ENCODE measurements around the gene IQCM.

The IQCM gene

DNA sequence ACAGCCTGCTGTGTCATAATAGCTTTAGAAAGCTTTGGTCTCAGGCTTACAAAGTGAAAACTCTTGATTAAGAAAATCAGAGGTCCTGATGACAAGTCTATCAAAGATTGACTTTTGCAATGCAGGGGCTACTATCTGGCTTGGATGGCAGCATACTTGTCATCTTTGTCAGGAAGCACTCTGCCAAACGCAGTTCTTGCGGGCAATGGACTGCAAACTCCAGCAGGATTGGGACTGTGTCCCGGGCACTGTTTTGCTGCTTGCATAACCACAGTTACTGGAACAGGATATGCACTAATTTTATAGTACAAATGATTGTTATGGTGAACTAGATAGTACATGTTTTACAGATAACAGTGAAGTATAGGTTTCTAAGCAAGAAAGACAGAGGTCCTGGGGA, 185.6 kb downstream of the IQCM start:
- H3K27ac ChIP-seq = no peak overlapping the region
- H3K4me3 ChIP-seq = no peak overlapping the region

- Histone ChIP-seq H3K4me3 (no peak overlapping the region), H3K27ac (no peak overlapping the region)
Measured at GRCh38 chr4:149605601-149606378, 209.9 kb downstream of the IQCM start.

DNA sequence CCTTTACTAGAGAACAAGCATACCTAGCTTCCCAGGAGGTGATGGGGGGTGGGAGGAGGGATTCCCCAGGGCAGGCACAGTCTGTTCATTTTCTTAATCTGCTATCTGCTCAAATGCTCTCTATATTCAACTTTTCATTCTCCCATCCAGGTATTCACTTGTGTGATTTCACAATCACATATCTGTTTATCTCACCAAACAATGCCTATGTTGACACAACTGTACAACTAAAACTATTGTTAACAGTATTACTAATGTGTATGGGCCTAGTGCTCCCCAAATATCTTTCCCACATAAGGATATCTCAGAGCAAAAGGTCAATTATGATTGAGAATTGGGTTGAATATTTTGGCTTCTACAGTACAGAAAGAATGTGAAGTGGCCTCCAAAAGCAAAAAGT, 210.8 kb downstream of the IQCM start:
- H3K4me3 ChIP-seq = no peak overlapping the region

GRCh38 chr4:149595500-149595899, 220.1 kb downstream of the IQCM start:
- H3K27ac ChIP-seq = no peak overlapping the region
- H3K4me3 ChIP-seq = no peak overlapping the region

More for the DNA sequence above, 210.8 kb downstream of the IQCM start:
- H3K27ac ChIP-seq = no peak overlapping the region

DNA sequence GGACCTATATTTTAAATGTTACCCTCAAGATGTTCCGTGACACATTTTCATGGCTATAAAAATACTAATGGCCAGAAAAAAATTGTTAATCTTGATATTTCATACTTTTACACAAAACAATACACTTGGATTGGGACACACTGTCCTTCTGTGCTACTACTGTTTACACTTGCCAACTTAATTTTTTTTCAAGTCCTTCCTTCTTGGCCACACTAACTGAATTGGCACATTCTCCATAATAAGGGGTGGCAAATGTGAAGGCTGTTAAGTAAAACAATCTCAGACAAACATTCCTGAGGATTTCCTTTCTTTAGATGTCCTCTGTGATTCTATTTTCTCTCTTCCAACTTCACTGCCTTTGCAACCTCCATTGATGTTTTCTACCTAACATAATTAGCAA, 225.8 kb downstream of the IQCM start:
- no peak overlapping the region for H3K27ac ChIP-seq

DNA sequence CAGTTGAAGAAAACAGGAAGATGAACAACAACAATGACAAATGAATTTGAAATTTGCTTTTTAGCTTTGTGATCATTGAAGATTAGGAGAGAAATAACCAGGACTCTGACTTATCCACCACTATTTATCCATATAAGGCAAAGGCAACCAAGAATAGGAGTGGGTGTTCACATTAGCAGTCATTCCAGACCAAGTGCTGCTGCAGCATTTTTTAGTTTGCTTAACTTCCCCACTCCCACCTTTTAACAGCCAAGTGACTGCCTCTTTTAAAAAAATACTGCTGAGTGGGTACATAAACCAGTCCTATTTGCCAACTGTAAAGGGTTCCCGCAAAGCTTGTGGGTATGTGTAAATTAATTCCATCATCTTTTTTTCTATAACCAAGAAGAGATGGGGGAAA, 230.9 kb downstream of the IQCM start:
- no peak overlapping the region for H3K4me3 ChIP-seq
- H3K27ac ChIP-seq = no peak overlapping the region

More for the DNA sequence above, 225.8 kb downstream of the IQCM start:
- H3K4me3 ChIP-seq = no peak overlapping the region

GRCh38 chr4:149574971-149575370, 240.7 kb downstream of the IQCM start:
- Histone ChIP-seq H3K27ac (peak overlapping the region in 1 of 21 experiments; percentile 1), H3K4me3 (no peak overlapping the region)

DNA sequence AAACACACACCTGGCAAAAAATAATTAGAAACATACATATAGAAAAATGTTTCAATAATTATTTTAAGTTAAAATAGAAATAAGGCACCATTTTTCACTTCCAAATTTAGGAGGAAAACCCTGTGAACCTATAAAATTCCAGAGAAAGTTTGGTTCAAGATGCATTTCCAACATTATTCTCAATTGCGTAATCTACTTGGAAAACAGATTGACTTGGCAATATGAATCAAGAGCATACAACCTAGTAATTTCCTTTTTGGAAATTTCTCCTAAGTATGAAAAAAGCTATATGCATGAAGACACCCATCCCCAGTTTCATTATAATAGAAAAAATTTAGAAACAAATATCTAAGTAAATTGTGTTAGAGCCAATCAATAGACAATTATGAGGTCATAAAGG, 242.9 kb downstream of the IQCM start:
- H3K27ac ChIP-seq = no peak overlapping the region

GRCh38 chr4:149555799-149556198, 259.8 kb downstream of the IQCM start:
- no peak overlapping the region for H3K27ac ChIP-seq
- H3K4me3 ChIP-seq = no peak overlapping the region

More for the DNA sequence above, 242.9 kb downstream of the IQCM start:
- H3K4me3 ChIP-seq = no peak overlapping the region

DNA sequence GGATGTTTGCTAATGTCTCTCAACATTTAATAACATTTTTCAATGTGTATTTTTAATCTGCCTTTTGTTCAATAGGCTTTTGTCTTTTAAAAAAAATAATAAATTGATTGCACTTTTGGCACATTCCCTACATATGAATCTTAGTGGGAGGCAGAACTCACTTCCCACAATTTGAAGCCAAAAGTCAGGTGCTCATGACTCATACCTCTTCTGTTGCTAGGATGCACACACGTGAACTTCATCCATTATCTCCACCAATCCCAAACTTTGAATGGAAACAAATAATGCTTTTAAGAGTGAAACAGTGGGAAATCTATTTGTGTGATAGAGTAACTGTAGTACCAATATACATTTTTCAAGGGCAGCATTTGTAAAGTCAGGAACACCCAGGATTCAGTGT, 260.5 kb downstream of the IQCM start:
- H3K4me3 ChIP-seq = no peak overlapping the region

DNA sequence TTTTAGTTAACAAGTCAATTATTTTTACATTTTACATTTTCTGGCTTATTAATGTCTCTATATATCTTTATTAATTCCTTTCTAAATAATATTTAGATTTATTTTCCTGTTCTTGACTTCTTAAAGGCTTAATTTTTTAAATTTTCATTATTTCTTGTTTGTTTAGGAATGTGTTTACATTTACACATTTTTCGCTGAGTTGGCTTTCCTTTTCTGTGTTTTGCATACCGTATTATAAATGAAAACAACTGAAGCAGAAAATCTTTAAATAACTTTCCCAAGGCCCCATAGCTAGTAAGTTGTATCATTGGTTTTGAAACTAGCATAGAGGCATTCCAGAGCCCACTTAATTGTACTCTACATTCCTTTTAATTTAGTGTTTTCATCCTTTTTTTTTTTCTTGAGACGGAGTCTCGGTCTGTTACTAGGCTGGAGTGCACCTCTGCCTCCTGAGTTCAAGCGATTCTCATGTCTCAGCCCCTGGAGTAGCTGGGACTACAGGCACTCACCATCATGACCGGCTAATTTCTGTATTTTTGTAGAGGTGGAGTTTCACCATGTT, 261.6 kb downstream of the IQCM start:
- H3K4me3 ChIP-seq = no peak overlapping the region
- H3K27ac ChIP-seq = no peak overlapping the region

More for the DNA sequence above, 260.5 kb downstream of the IQCM start:
- H3K27ac ChIP-seq = no peak overlapping the region

- no peak overlapping the region for H3K27ac ChIP-seq
Measured at GRCh38 chr4:149552601-149553000, 263.0 kb downstream of the IQCM start.

DNA sequence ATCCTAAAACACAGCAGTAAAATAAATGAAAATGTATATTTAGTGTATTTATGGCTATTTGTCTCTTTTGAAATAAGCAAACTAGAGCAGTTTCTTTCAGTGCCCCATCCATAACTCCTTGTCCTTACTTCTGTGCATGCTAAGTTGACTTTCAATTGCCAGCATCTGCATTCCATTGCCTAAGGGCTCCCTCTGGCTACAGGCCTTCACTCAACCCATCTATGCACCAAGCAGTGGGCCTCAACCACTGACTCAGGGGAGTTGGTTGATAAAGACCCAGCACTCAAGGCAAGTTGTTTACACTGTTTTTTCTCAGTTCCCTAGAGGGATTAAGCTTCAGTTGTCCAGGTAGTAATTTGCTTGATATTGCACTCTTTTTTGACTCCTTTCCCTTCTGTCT, 265.7 kb downstream of the IQCM start:
- Histone ChIP-seq H3K4me3 (no peak overlapping the region), H3K27ac (no peak overlapping the region)

More at GRCh38 chr4:149552601-149553000, 263.0 kb downstream of the IQCM start:
- H3K4me3 ChIP-seq = no peak overlapping the region

DNA sequence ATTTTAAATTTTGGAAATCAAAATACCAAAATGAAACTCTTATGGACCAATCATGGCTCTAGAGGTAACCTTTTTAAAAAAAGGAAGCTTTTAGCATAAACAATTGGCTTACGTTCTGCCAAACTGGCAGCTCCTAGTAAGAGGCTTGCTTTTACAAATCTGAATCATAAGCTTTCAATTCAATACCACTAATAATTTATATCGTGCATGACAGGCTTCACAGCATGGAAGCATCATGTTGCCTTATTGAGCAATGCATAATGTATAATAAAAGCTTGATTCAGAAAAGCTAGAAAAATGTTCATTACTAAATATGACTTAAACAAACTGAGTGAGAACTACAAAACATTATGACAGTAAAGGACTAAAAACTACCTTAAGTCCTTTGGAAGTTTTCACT, 280.9 kb downstream of the IQCM start:
- no peak overlapping the region for H3K27ac ChIP-seq
- H3K4me3 ChIP-seq = no peak overlapping the region

- no peak overlapping the region for H3K4me3 ChIP-seq
- H3K27ac ChIP-seq = no peak overlapping the region
Measured at GRCh38 chr4:149531861-149532260, 283.8 kb downstream of the IQCM start.

GRCh38 chr4:149523039-149523438, 292.6 kb downstream of the IQCM start:
- Histone ChIP-seq H3K4me3 (no peak overlapping the region), H3K27ac (no peak overlapping the region)

GRCh38 chr4:149521611-149522425, 293.8 kb downstream of the IQCM start:
- no peak overlapping the region for H3K4me3 ChIP-seq
- no peak overlapping the region for H3K27ac ChIP-seq

DNA sequence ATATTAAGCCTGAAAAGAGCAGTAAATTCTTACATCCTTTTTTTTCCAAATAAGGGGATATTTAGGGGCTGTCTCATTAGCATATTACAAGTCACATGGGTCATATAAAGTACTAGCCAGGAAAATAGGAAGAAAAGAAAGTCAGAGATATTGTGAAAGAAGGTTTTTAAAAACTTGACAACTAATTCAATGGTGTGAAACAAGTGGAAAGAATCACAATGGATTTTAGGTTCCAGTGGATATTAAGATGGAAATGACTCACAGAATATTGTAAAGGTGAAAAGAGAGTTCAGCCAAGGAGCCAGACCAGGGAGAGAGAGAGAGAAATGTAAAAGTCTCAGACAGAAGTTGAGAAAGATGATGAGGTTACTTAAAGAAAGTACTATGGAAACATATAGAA, 297.2 kb downstream of the IQCM start:
- Histone ChIP-seq H3K27ac (no peak overlapping the region), H3K4me3 (no peak overlapping the region)

DNA sequence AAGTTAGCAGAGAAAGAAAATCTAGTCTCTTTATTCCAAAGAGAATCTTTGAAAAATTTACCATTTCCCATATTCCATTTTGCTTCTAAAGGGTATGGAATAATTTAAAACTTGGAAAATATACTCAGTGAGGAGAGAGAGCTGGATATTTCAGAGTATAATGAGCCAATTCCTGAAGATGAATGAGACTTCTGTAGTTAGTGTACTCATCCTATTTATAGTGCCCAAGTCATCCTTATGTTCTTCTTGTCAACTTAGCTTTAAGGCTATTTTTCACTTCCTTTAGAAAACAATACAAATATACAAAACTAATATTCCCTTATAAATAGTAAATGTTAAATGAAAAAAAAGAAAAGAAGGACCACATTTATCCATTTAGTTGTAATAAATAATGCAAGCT, 302.6 kb downstream of the IQCM start:
- Histone ChIP-seq H3K4me3 (no peak overlapping the region), H3K27ac (no peak overlapping the region)

DNA sequence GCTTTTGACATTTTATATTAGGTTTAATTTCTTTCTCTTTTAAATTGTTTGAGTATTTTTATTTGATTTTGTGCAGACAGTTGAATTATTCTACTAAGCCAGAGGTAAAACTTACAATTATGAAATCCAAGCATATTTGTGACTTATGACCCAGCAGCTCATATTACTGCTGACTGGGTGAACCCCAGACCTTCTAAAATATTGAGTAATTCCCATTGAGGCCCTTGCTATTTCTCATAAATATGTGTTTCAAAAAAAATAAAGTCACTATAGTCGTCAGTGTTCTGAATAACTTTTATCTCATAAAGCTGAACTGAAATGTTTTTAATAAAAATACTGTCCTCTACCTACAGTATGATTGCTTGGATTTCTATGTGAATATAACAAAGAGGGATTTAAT, 303.1 kb downstream of the IQCM start:
- no peak overlapping the region for H3K4me3 ChIP-seq
- no peak overlapping the region for H3K27ac ChIP-seq
